Type B pancreatic cell (in vitro differentiated cells): ENCODE data around the gene IL12RB1. TPM values are rescaled to one million over a fixed set of nuclear protein-coding genes. Genes with fewer than 3 reads are reported as not detected.

ENCODE experiments used
- DNase-seq: peaks from one replicate; pipeline ENCODE4 v3.0.0; 2021; ENCODE audit warnings: mixed read lengths; ENCODE audit not compliant: unreplicated experiment; ENCODE audit errors: extremely low spot score
- H3K27ac Mint-ChIP-seq: 2 replicates; pipeline ENCODE4 v1.8.0; 2021; ENCODE audit warnings: mild to moderate bottlenecking, mixed read lengths
- H3K27me3 Mint-ChIP-seq: 2 replicates; pipeline ENCODE4 v1.8.0; 2021; ENCODE audit warnings: mixed read lengths
- H3K36me3 Mint-ChIP-seq: 2 replicates; pipeline ENCODE4 v1.8.0; 2021; ENCODE audit warnings: mixed read lengths
- H3K4me1 Mint-ChIP-seq: one replicate; pipeline ENCODE4 v1.8.0; 2021; ENCODE audit warnings: mixed read lengths; ENCODE audit not compliant: unreplicated experiment
- H3K4me3 Mint-ChIP-seq: 2 replicates; pipeline ENCODE4 v1.8.0; 2021; ENCODE audit warnings: mild to moderate bottlenecking, mixed read lengths
- H3K9me3 Mint-ChIP-seq: 2 replicates; pipeline ENCODE4 v1.8.0; 2021; ENCODE audit warnings: mixed read lengths
- total RNA-seq: library from RNA; stranded (reverse); gene quantifications from 2 replicates; pipeline ENCODE4 v1.2.1, GENCODE V29; 2021; ENCODE audit warnings: low replicate concordance
- TF ChIP-seq, protein P1 (sequence below): fragments of 200-600 bp; sonication (generic); conservative IDR thresholded peaks from 2 replicates; pipeline ENCODE4 v1.5.0; 2021; ENCODE audit warnings: antibody characterized with exemption, mild to moderate bottlenecking

The IL12RB1 gene
- total RNA-seq, 1 donor from 2014 or later = not detected

- H3K27me3 Mint-ChIP-seq = peaks cover 7% of the 10 kb centered on the region
- DNase-seq = no peak
- H3K4me3 Mint-ChIP-seq = no peak overlapping the region
- H3K27ac Mint-ChIP-seq = no peak overlapping the region
- H3K4me1 Mint-ChIP-seq = no peaks in the 10 kb centered on the region
- H3K36me3 Mint-ChIP-seq = no peaks in the 10 kb centered on the region
- TF ChIP-seq, protein P1, sequence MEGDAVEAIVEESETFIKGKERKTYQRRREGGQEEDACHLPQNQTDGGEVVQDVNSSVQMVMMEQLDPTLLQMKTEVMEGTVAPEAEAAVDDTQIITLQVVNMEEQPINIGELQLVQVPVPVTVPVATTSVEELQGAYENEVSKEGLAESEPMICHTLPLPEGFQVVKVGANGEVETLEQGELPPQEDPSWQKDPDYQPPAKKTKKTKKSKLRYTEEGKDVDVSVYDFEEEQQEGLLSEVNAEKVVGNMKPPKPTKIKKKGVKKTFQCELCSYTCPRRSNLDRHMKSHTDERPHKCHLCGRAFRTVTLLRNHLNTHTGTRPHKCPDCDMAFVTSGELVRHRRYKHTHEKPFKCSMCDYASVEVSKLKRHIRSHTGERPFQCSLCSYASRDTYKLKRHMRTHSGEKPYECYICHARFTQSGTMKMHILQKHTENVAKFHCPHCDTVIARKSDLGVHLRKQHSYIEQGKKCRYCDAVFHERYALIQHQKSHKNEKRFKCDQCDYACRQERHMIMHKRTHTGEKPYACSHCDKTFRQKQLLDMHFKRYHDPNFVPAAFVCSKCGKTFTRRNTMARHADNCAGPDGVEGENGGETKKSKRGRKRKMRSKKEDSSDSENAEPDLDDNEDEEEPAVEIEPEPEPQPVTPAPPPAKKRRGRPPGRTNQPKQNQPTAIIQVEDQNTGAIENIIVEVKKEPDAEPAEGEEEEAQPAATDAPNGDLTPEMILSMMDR = no peak
- H3K9me3 Mint-ChIP-seq = no peaks in the 10 kb centered on the region
Observed at GRCh38 chr19:18055967-18056366, 30.8 kb downstream of the IL12RB1 start.

DNA sequence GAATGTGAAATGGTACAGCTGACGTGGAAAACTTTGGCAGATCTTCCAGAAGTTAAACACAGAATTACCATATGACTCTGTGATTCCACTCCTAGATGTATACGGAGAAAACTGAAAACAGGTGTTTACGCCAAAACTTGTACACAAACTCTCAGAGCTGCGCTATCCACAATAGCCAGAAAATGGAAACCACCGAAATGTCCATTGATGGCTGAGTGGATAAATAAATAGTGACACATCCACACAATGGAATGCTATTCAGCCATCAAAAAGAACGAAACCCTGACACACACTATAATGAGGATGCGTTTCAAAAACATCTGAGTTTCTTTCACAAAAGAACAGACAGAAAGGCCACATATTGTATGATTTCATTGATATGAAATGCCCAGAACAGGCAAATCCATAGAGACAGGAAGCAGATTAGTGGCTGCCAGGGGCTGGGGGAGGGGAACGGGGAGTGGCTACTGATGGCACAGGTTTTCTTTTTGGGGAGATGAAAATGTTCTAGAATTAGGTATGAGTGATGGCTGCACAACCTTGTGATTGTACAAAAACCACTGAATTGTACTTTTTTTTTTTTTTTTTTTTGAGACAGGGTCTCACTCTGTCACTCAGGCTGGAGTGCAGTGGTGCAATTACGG lies 33.0 kb downstream of the IL12RB1 start:
- H3K4me3 Mint-ChIP-seq = no peak overlapping the region
- H3K36me3 Mint-ChIP-seq = no peaks in the 10 kb centered on the region
- no peak overlapping the region for H3K27ac Mint-ChIP-seq
- peaks cover 12% of the 10 kb centered on the region for H3K27me3 Mint-ChIP-seq
- no peaks in the 10 kb centered on the region for H3K9me3 Mint-ChIP-seq
- DNase-seq = no peak
- H3K4me1 Mint-ChIP-seq = no peaks in the 10 kb centered on the region
- TF ChIP-seq, protein P1 = no peak

DNA sequence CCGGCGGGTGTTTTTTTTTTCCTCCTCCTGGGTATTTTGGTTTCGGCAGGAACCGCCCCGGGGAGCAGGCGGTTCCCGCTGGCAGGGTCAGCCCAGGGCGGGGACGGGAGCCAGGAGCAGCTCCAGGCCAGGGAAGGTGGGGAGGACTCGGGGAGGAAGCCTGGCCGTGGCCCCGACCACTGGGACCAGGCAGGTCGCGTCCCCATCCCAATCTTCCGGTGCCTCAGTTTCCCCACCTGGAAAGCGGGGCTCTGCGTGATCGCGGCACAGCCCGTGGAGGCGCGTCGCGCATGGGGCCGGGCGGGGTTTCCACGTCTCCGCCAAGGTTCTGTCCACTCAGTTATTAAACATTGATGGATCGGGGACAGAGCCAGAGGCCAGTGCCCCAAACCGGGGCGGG lies 34.8 kb downstream of the IL12RB1 start:
- Mint-ChIP-seq H3K4me3 (no peak overlapping the region), H3K36me3 (no peaks in the 10 kb centered on the region), H3K27ac (no peak overlapping the region), H3K9me3 (no peaks in the 10 kb centered on the region), H3K4me1 (no peaks in the 10 kb centered on the region), H3K27me3 (peaks cover 12% of the 10 kb centered on the region)
- no peak for DNase-seq
- TF ChIP-seq, protein P1 = no peak

- no peak for DNase-seq
- Mint-ChIP-seq H3K4me1 (no peaks in the 10 kb centered on the region), H3K36me3 (no peaks in the 10 kb centered on the region), H3K27ac (no peak overlapping the region), H3K4me3 (no peak overlapping the region), H3K9me3 (no peaks in the 10 kb centered on the region), H3K27me3 (peaks cover 17% of the 10 kb centered on the region)
- TF ChIP-seq, protein P1 = no peak
Observed at GRCh38 chr19:18049385-18049784, 37.3 kb downstream of the IL12RB1 start.

DNA sequence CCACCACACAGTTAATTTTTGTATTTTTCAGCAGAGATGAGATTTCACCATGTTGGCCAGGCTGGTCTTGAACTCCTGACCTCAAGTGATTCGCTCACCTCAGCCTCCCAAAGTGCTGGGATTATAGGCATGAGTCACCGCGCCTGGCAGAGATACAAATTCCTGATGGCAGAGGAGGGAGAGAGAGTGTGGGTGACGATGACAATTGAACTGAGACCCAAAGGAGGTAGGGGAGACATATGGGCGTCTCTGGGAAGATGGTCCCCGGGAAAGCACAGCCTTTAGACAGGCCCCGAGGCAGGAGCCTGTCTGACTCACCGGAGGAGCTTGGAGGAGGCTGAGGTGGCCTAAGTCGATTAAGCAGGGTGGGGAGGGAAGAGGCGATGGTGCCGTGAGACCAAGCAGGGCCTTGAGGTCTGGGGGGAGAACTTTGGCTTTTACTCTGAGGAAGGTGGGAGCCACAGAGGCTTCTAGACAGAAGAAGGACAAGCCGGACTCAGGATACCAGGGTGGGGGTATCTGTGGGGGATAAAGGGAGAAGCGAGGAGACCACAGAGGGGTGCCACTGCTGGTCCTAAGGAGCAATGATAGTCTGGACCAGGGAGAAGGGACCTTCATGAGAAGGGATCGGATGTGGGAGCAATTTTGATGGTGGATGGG lies 40.5 kb downstream of the IL12RB1 start:
- no peaks in the 10 kb centered on the region for H3K4me1 Mint-ChIP-seq
- TF ChIP-seq, protein P1 = no peak
- H3K36me3 Mint-ChIP-seq = no peaks in the 10 kb centered on the region
- no peak overlapping the region for H3K27ac Mint-ChIP-seq
- H3K9me3 Mint-ChIP-seq = no peaks in the 10 kb centered on the region
- H3K4me3 Mint-ChIP-seq = no peak overlapping the region
- H3K27me3 Mint-ChIP-seq = peaks cover 21% of the 10 kb centered on the region
- DNase-seq = no peak
